Small intestine (tissue), 7 donors: Measurements from ENCODE around the gene DNAJB14. TPM values are rescaled to one million over a fixed set of nuclear protein-coding genes. Genes with fewer than 3 reads are reported as not detected.

ENCODE experiments used
- DNase-seq, 2 donors: peaks; one replicate each; pipeline versions ENCODE4 v3.0.0 to v3.0.0-alpha.2; 2013
- FAIRE-seq: peaks from 2 replicates; lab custom pipeline; 2012; peaks lifted over from hg19 to GRCh38; lab: Jason Lieb, UNC
- H3K27ac ChIP-seq, 3 donors: one replicate each; pipeline ENCODE4 v1.5.1; 2013; ENCODE audit warnings: low read length in 2 of 3, mild to moderate bottlenecking in 2 of 3, control low read depth in 1 of 3, inconsistent platforms in 1 of 3, low read depth in 1 of 3, moderate library complexity in 1 of 3
- H3K27me3 ChIP-seq, 3 donors: one replicate each; pipeline ENCODE4 v1.6.1; 2013; ENCODE audit warnings: low read length in 3 of 3, inconsistent platforms in 1 of 3; ENCODE audit not compliant: control insufficient read depth in 3 of 3, insufficient read depth in 3 of 3
- H3K36me3 ChIP-seq, 3 donors: one replicate each; pipeline ENCODE4 v1.6.1; 2013; ENCODE audit warnings: low read length in 3 of 3, inconsistent platforms in 1 of 3, low read depth in 1 of 3, mild to moderate bottlenecking in 1 of 3, moderate library complexity in 1 of 3; ENCODE audit not compliant: control insufficient read depth in 3 of 3, insufficient read depth in 2 of 3
- H3K4me1 ChIP-seq, 3 donors: one replicate each; pipeline ENCODE4 v1.6.1; 2013; ENCODE audit warnings: low read length in 2 of 3, inconsistent platforms in 1 of 3, low read depth in 1 of 3, mild to moderate bottlenecking in 1 of 3, moderate library complexity in 1 of 3; ENCODE audit not compliant: control insufficient read depth in 3 of 3, insufficient read depth in 2 of 3
- H3K4me3 ChIP-seq, 3 donors: one replicate each; pipeline ENCODE4 v1.5.1; 2013; ENCODE audit warnings: low read length in 3 of 3, control low read depth in 1 of 3, inconsistent platforms in 1 of 3, low read depth in 1 of 3, mild to moderate bottlenecking in 1 of 3, moderate library complexity in 1 of 3
- H3K9me3 ChIP-seq, 2 donors: one replicate each; pipeline ENCODE4 v1.6.1; 2013; ENCODE audit warnings: low read depth in 1 of 2, low read length in 1 of 2; ENCODE audit not compliant: control insufficient read depth in 2 of 2, insufficient read depth in 1 of 2
- WGBS, 3 donors: extraction: QIAGEN DNeasy Blood & Tissue Kit; methylation state at CpG; one replicate each; pipeline ENCODE4 v1.1.7; 2013; 5-methylcytosine and 5-hydroxymethylcytosine counted together
- polyA plus RNA-seq, 4 donors: library from polyadenylated mRNA; stranded (reverse) in 3 of 4; unstranded in 1 of 4; fragments of 200-250 nt in 3 of 4; fragments of 120-200 nt in 1 of 4; gene quantifications; one replicate each; pipeline versions ENCODE4 v1.2.1 to v1.2.3, GENCODE V29; 2013
- donor health status: healthy with polysubstance abuse.
- donor health status: control.
- donor health status: control.
- donor health status: Bipolar disorder and iron deficiency.
- donor health status: healthy.

The DNAJB14 gene
- polyA plus RNA-seq, 4 donors, result 8.6 to 31.9 (median 9.9) TPM

- no peak for FAIRE-seq
- no peaks in the 10 kb centered on the region for H3K27me3 ChIP-seq
- WGBS, 3 donors, result 0 to 1% (median 0%) methylated on average over 54 to 76 of the region's 76 CpGs
- no peaks in the 10 kb centered on the region for H3K36me3 ChIP-seq
- H3K4me3 ChIP-seq, result peak within 1 kb of the TSS; percentile 79 to 97 (median 87)
- peak; percentile 98 to 100 for DNase-seq
- no peaks in the 10 kb centered on the region for H3K9me3 ChIP-seq
- H3K4me1 ChIP-seq, result peaks cover 0 to 9% (median 4%) of the 10 kb centered on the region in 3 donors
- H3K27ac ChIP-seq, result peak within 1 kb of the TSS; percentile 86 to 95 (median 94)
Measured at GRCh38 chr4:99949999-99950912, 3.8 kb upstream of the DNAJB14 start, which contains the start of gene H2AZ1. Gene H2AZ1, minus strand, starts transcription at chr4:99950275. Its CDS starts 105 bp downstream, at chr4:99950170.

- Histone ChIP-seq H3K4me3 (peak overlapping the region; percentile 79 to 97 (median 87)), H3K9me3 (no peaks in the 10 kb centered on the region), H3K27me3 (no peaks in the 10 kb centered on the region), H3K4me1 (peaks cover 0 to 16% (median 9%) of the 10 kb centered on the region in 3 donors), H3K36me3 (no peaks in the 10 kb centered on the region), H3K27ac (peak overlapping the region; percentile 76 to 94 (median 94))
- peak; percentile 94 to 96 for DNase-seq
- whole genome bisulfite sequencing, 3 donors, result 0 to 1% (median 1%) methylated on average over 63 to 98 of the region's 98 CpGs
- no peak for FAIRE-seq
Measured at GRCh38 chr4:99949034-99949998, 2.9 kb upstream of the DNAJB14 start.

GRCh38 chr4:99947608-99948007, 1.2 kb upstream of the DNAJB14 start:
- FAIRE-seq, result no peak
- H3K27me3 ChIP-seq, result no peaks in the 10 kb centered on the region
- peak; percentile 1 to 7 for DNase-seq
- peaks cover 0 to 16% (median 9%) of the 10 kb centered on the region in 3 donors for H3K4me1 ChIP-seq
- WGBS, 3 donors, result 66 to 74% (median 69%) methylated on average over 4 of the region's 4 CpGs
- H3K9me3 ChIP-seq, result no peaks in the 10 kb centered on the region
- no peaks in the 10 kb centered on the region for H3K36me3 ChIP-seq
- H3K4me3 ChIP-seq, result peak overlapping the region in 1 of 3 donors; percentile 100
- H3K27ac ChIP-seq, result peak overlapping the region; percentile 62 to 100 (median 97)

GRCh38 chr4:99947190-99947578, 766 bp upstream of the DNAJB14 start:
- peaks cover 0 to 16% (median 9%) of the 10 kb centered on the region in 3 donors for H3K4me1 ChIP-seq
- H3K4me3 ChIP-seq, result peak overlapping the region in 2 of 3 donors; percentile 74 to 100
- WGBS, 3 donors, result 8 to 16% (median 11%) methylated on average over 8 of the region's 8 CpGs
- DNase-seq, result no peak
- peak overlapping the region; percentile 97 to 100 (median 98) for H3K27ac ChIP-seq
- no peaks in the 10 kb centered on the region for H3K36me3 ChIP-seq
- H3K9me3 ChIP-seq, result no peaks in the 10 kb centered on the region
- no peak for FAIRE-seq
- no peaks in the 10 kb centered on the region for H3K27me3 ChIP-seq

GRCh38 chr4:99945718-99946355, 581 bp downstream of the DNAJB14 start:
- H3K4me3 ChIP-seq, result peak overlapping the region; percentile 74 to 100 (median 88)
- peak overlapping the region; percentile 97 to 100 (median 98) for H3K27ac ChIP-seq
- H3K27me3 ChIP-seq, result no peaks in the 10 kb centered on the region
- WGBS, 3 donors, result 0 to 2% (median 2%) methylated on average over 23 to 25 of the region's 25 CpGs
- DNase-seq (peak; percentile 30 to 68), FAIRE-seq (no peak)
- peaks cover 0 to 12% (median 9%) of the 10 kb centered on the region in 3 donors for H3K4me1 ChIP-seq
- H3K9me3 ChIP-seq, result no peaks in the 10 kb centered on the region
- no peaks in the 10 kb centered on the region for H3K36me3 ChIP-seq

- DNase-seq (no peak), FAIRE-seq (no peak)
- Histone ChIP-seq H3K9me3 (no peaks in the 10 kb centered on the region), H3K36me3 (peaks cover 0 to 6% (median 0%) of the 10 kb centered on the region in 3 donors), H3K27me3 (no peaks in the 10 kb centered on the region), H3K4me3 (no peak overlapping the region), H3K4me1 (peaks cover 0 to 11% (median 9%) of the 10 kb centered on the region in 3 donors), H3K27ac (no peak overlapping the region)
- WGBS, 3 donors, result 71 to 95% (median 73%) methylated on average over 2 of the region's 2 CpGs
Measured at GRCh38 chr4:99943904-99944437, 2.4 kb downstream of the DNAJB14 start.

GRCh38 chr4:99938243-99938753, 8.1 kb downstream of the DNAJB14 start:
- no peak overlapping the region for H3K27ac ChIP-seq
- peaks cover 0 to 11% (median 2%) of the 10 kb centered on the region in 3 donors for H3K36me3 ChIP-seq
- no peaks in the 10 kb centered on the region for H3K27me3 ChIP-seq
- no peak overlapping the region for H3K4me3 ChIP-seq
- DNase-seq (no peak), FAIRE-seq (no peak)
- H3K4me1 ChIP-seq, result no peaks in the 10 kb centered on the region
- WGBS, 3 donors, result 89 to 94% (median 92%) methylated on average over 3 of the region's 3 CpGs
- H3K9me3 ChIP-seq, result peaks cover 0 to 18% of the 10 kb centered on the region in 2 donors
